ENCODE data around the gene CDYL. TPM values are rescaled to one million over a fixed set of nuclear protein-coding genes. Genes with fewer than 3 reads are reported as not detected.

The CDYL gene
- total RNA-seq, 4 donors from 2014 or later = 27.7 to 37.0 (median 33.1) TPM

- TF ChIP-seq CTCF (IDR thresholded peaks at IDR 0.05; ENCODE audit: low read depth) = no peak
These were observed 35.9 kb downstream of the CDYL start for GRCh38 chr6:4812068-4812467.

- TF ChIP-seq CTCF (IDR thresholded peaks at IDR 0.05; ENCODE audit: low read depth) = no peak
These were observed 36.9 kb downstream of the CDYL start for GRCh38 chr6:4813055-4813454.

GRCh38 chr6:4814212-4814611, 38.0 kb downstream of the CDYL start:
- TF ChIP-seq CTCF (IDR thresholded peaks at IDR 0.05; ENCODE audit: low read depth) = no peak

- no peak for TF ChIP-seq CTCF (IDR thresholded peaks at IDR 0.05; ENCODE audit: low read depth)
These were observed 38.8 kb downstream of the CDYL start for GRCh38 chr6:4814987-4815386.

- TF ChIP-seq CTCF (IDR thresholded peaks at IDR 0.05; ENCODE audit: low read depth) = no peak
These were observed 39.4 kb downstream of the CDYL start for GRCh38 chr6:4815584-4815983.

- no peak for TF ChIP-seq CTCF (IDR thresholded peaks at IDR 0.05; ENCODE audit: low read depth)
These were observed 40.7 kb downstream of the CDYL start for GRCh38 chr6:4816904-4817303.

GRCh38 chr6:4817551-4817950, 41.3 kb downstream of the CDYL start:
- TF ChIP-seq CTCF (IDR thresholded peaks at IDR 0.05; ENCODE audit: low read depth) = no peak

All from subcutaneous adipose tissue (tissue), 4 donors.